WTC11 (cell line): ENCODE results near the gene RASSF8. TPM values are rescaled to one million over a fixed set of nuclear protein-coding genes. Genes with fewer than 3 reads are reported as not detected.

Experiments
- CREM ChIP-seq: sonication (generic); formaldehyde crosslinking; IDR thresholded peaks from 2 replicates; pipeline ENCODE4 v1.8.1; 2022; ENCODE audit warnings: mild to moderate bottlenecking, missing genetic modification reagents, moderate library complexity
- FOXP1 ChIP-seq: sonication (generic); formaldehyde crosslinking; IDR thresholded peaks from 2 replicates; pipeline ENCODE4 v1.8.0; 2022; ENCODE audit warnings: missing genetic modification reagents, mild to moderate bottlenecking, moderate library complexity, borderline replicate concordance
- GRHL2 ChIP-seq: fragments of 250-450 bp; sonication (Bioruptor Pico); IDR thresholded peaks from 2 replicates; pipeline ENCODE4 v1.8.0; 2022; ENCODE audit warnings: mild to moderate bottlenecking, moderate library complexity; ENCODE audit not compliant: insufficient replicate concordance, severe bottlenecking
- JAZF1 ChIP-seq: fragments of 250-450 bp; sonication (Bioruptor Pico); IDR thresholded peaks from 2 replicates; pipeline ENCODE4 v1.9.0; 2021; ENCODE audit warnings: moderate library complexity, mild to moderate bottlenecking, inconsistent platforms
- MXD4 ChIP-seq: fragments of 250-450 bp; sonication (Bioruptor Pico); IDR thresholded peaks from 2 replicates; pipeline ENCODE4 v1.8.0; 2021; ENCODE audit warnings: mild to moderate bottlenecking, moderate library complexity, borderline replicate concordance
- NFATC4 ChIP-seq: fragments of 250-450 bp; sonication (Bioruptor Pico); IDR thresholded peaks from 2 replicates; pipeline ENCODE4 v1.9.0; 2021; ENCODE audit warnings: mild to moderate bottlenecking
- NFE2L1 ChIP-seq: sonication (generic); formaldehyde crosslinking; IDR thresholded peaks from 2 replicates; pipeline ENCODE4 v1.8.1; 2023; ENCODE audit warnings: missing genetic modification reagents
- SOX15 ChIP-seq: fragments of 250-450 bp; sonication (Bioruptor Pico); IDR thresholded peaks from 2 replicates; pipeline ENCODE4 v1.9.0; 2021; ENCODE audit warnings: mild to moderate bottlenecking
- SP1 ChIP-seq: sonication (generic); formaldehyde crosslinking; conservative IDR thresholded peaks from 2 replicates; pipeline ENCODE4 v1.8.1; 2022; ENCODE audit warnings: missing genetic modification reagents
- TP53 ChIP-seq: sonication (generic); formaldehyde crosslinking; IDR thresholded peaks from 2 replicates; pipeline ENCODE4 v1.8.1; 2023; ENCODE audit warnings: mild to moderate bottlenecking, missing genetic modification reagents
- ZNF232 ChIP-seq: sonication (generic); formaldehyde crosslinking; IDR thresholded peaks from 2 replicates; pipeline ENCODE4 v1.8.0; 2022; ENCODE audit warnings: mild to moderate bottlenecking, missing genetic modification reagents
- ZNF263 ChIP-seq: sonication (generic); formaldehyde crosslinking; IDR thresholded peaks from 2 replicates; pipeline ENCODE4 v1.8.1; 2022; ENCODE audit warnings: low read depth, mild to moderate bottlenecking, moderate library complexity, missing genetic modification reagents
- ZNF396 ChIP-seq: fragments of 250-450 bp; sonication (Bioruptor Pico); IDR thresholded peaks from 2 replicates; pipeline ENCODE4 v1.8.0; 2021; ENCODE audit warnings: mild to moderate bottlenecking, moderate library complexity, borderline replicate concordance
- total RNA-seq: library from RNA; stranded (reverse); gene quantifications from 3 replicates; pipeline ENCODE4 v1.2.3, GENCODE V29; 2021
- TF ChIP-seq, protein P1 (sequence below): sonication (generic); formaldehyde crosslinking; IDR thresholded peaks from 2 replicates; pipeline ENCODE4 v1.8.0; 2023; ENCODE audit warnings: missing genetic modification reagents
- TF ChIP-seq, protein P2 (sequence below): fragments of 250-450 bp; sonication (Bioruptor Pico); IDR thresholded peaks from 2 replicates; pipeline ENCODE4 v1.9.0; 2021; ENCODE audit warnings: mild to moderate bottlenecking
- TF ChIP-seq, protein P3 (sequence below): fragments of 250-450 bp; sonication (Bioruptor Pico); IDR thresholded peaks from 2 replicates; pipeline ENCODE4 v1.9.0; 2021; ENCODE audit warnings: mild to moderate bottlenecking
- TF ChIP-seq, protein P4 (sequence below): sonication (generic); formaldehyde crosslinking; IDR thresholded peaks from 2 replicates; pipeline ENCODE4 v1.8.1; 2022; ENCODE audit warnings: low read depth, mild to moderate bottlenecking, moderate library complexity, missing genetic modification reagents, borderline replicate concordance
- TF ChIP-seq, protein P5 (sequence below): fragments of 200-600 bp; IDR thresholded peaks from 2 replicates; pipeline ENCODE4 v1.8.0; 2022; ENCODE audit warnings: antibody characterized with exemption
- TF ChIP-seq, protein P6 (sequence below): fragments of 250-450 bp; sonication (Bioruptor Pico); IDR thresholded peaks from 2 replicates; pipeline ENCODE4 v1.8.0; 2021; ENCODE audit warnings: mild to moderate bottlenecking
- TF ChIP-seq, protein P7 (sequence below): sonication (generic); formaldehyde crosslinking; conservative IDR thresholded peaks from 2 replicates; pipeline ENCODE4 v1.8.1; 2022; ENCODE audit warnings: mild to moderate bottlenecking, missing genetic modification reagents
- TF ChIP-seq, protein P8 (sequence below): sonication (generic); formaldehyde crosslinking; IDR thresholded peaks from 2 replicates; pipeline ENCODE4 v1.8.0; 2022; ENCODE audit warnings: mild to moderate bottlenecking, missing genetic modification reagents
- TF ChIP-seq, protein P9 (sequence below): sonication (generic); formaldehyde crosslinking; IDR thresholded peaks from 2 replicates; pipeline ENCODE4 v1.8.0; 2023; ENCODE audit warnings: mild to moderate bottlenecking, missing genetic modification reagents
- TF ChIP-seq, protein P10 (sequence below): sonication (generic); formaldehyde crosslinking; IDR thresholded peaks from 2 replicates; pipeline ENCODE4 v1.8.1; 2023; ENCODE audit warnings: mild to moderate bottlenecking, missing genetic modification reagents

The RASSF8 gene
- total RNA-seq, 1 experiment from 2014 or later, result 48.6 TPM

DNA sequence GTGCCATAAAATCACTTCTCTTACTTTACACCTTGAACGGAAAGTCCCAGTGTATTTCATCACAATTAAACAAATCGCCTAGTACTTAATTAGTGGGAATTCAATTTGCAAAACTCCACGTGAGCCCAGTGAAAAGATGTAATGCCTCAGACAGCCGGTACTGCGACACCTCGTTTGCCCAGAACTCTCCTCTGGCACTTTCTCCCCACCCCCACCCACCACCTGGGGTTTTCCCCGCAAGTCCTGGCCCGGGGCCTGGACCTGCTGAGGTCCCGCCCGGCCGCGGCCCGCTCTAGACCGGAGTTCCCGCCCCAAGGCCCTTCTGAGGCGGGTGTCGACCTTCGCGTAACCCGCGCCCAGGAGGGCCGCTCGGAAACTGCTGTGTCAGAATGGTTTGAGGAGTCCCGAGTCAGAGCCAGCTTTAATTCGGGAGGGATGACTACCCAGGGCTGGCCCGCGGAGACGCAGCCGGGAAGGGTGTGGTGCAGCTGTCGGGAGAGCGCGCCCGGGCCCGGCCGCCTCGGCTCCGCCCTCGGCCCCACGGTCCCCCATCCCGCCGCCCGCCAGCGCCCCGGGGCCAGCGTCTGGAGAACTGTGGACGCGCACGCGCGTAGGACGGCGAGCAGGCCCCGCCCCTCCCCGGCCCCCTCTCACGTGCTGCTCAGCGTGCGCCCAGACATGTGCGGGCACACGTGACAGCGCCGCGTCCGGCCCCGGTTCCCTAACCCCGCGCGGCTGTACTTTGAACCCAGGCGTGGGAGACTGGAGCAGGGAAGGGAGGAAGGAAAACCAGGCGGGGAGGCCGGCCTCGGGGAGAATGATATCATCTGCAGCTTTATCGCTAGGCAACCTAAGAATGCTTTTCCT, 155.6 kb downstream of the RASSF8 start (continued):
- TF ChIP-seq, protein P1, sequence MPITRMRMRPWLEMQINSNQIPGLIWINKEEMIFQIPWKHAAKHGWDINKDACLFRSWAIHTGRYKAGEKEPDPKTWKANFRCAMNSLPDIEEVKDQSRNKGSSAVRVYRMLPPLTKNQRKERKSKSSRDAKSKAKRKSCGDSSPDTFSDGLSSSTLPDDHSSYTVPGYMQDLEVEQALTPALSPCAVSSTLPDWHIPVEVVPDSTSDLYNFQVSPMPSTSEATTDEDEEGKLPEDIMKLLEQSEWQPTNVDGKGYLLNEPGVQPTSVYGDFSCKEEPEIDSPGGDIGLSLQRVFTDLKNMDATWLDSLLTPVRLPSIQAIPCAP (CRISPR knock-in tag), result 0 out of 2 replicates have a peak, but pooled peaks have one; percentile 37
- TF ChIP-seq SP1 (CRISPR knock-in tag) (peak; percentile 61), GRHL2 (CRISPR knock-in tag) (no peak), NFATC4 (CRISPR knock-in tag) (no peak), FOXP1 (CRISPR knock-in tag) (peak; percentile 80; the same call in 1 of the 2 replicates), MXD4 (CRISPR knock-in tag) (no peak), ZNF396 (CRISPR knock-in tag) (no peak), CREM (CRISPR knock-in tag) (peak; percentile 53; the same call in 1 of the 2 replicates), TP53 (CRISPR knock-in tag) (peak; percentile 81), NFE2L1 (CRISPR knock-in tag) (no peak), JAZF1 (CRISPR knock-in tag) (no peak), ZNF232 (CRISPR knock-in tag) (peak; percentile 82), ZNF263 (CRISPR knock-in tag) (no peak), SOX15 (CRISPR knock-in tag) (no peak)
- TF ChIP-seq, protein P2, sequence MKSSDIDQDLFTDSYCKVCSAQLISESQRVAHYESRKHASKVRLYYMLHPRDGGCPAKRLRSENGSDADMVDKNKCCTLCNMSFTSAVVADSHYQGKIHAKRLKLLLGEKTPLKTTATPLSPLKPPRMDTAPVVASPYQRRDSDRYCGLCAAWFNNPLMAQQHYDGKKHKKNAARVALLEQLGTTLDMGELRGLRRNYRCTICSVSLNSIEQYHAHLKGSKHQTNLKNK (CRISPR knock-in tag), result no peak
- TF ChIP-seq, protein P3, sequence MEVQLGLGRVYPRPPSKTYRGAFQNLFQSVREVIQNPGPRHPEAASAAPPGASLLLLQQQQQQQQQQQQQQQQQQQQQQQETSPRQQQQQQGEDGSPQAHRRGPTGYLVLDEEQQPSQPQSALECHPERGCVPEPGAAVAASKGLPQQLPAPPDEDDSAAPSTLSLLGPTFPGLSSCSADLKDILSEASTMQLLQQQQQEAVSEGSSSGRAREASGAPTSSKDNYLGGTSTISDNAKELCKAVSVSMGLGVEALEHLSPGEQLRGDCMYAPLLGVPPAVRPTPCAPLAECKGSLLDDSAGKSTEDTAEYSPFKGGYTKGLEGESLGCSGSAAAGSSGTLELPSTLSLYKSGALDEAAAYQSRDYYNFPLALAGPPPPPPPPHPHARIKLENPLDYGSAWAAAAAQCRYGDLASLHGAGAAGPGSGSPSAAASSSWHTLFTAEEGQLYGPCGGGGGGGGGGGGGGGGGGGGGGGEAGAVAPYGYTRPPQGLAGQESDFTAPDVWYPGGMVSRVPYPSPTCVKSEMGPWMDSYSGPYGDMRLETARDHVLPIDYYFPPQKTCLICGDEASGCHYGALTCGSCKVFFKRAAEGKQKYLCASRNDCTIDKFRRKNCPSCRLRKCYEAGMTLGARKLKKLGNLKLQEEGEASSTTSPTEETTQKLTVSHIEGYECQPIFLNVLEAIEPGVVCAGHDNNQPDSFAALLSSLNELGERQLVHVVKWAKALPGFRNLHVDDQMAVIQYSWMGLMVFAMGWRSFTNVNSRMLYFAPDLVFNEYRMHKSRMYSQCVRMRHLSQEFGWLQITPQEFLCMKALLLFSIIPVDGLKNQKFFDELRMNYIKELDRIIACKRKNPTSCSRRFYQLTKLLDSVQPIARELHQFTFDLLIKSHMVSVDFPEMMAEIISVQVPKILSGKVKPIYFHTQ, result no peak
- TF ChIP-seq, protein P4, sequence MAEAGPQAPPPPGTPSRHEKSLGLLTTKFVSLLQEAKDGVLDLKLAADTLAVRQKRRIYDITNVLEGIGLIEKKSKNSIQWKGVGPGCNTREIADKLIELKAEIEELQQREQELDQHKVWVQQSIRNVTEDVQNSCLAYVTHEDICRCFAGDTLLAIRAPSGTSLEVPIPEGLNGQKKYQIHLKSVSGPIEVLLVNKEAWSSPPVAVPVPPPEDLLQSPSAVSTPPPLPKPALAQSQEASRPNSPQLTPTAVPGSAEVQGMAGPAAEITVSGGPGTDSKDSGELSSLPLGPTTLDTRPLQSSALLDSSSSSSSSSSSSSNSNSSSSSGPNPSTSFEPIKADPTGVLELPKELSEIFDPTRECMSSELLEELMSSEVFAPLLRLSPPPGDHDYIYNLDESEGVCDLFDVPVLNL (CRISPR knock-in tag), result no peak
- TF ChIP-seq, protein P5, sequence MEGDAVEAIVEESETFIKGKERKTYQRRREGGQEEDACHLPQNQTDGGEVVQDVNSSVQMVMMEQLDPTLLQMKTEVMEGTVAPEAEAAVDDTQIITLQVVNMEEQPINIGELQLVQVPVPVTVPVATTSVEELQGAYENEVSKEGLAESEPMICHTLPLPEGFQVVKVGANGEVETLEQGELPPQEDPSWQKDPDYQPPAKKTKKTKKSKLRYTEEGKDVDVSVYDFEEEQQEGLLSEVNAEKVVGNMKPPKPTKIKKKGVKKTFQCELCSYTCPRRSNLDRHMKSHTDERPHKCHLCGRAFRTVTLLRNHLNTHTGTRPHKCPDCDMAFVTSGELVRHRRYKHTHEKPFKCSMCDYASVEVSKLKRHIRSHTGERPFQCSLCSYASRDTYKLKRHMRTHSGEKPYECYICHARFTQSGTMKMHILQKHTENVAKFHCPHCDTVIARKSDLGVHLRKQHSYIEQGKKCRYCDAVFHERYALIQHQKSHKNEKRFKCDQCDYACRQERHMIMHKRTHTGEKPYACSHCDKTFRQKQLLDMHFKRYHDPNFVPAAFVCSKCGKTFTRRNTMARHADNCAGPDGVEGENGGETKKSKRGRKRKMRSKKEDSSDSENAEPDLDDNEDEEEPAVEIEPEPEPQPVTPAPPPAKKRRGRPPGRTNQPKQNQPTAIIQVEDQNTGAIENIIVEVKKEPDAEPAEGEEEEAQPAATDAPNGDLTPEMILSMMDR, result no peak
- TF ChIP-seq, protein P6, sequence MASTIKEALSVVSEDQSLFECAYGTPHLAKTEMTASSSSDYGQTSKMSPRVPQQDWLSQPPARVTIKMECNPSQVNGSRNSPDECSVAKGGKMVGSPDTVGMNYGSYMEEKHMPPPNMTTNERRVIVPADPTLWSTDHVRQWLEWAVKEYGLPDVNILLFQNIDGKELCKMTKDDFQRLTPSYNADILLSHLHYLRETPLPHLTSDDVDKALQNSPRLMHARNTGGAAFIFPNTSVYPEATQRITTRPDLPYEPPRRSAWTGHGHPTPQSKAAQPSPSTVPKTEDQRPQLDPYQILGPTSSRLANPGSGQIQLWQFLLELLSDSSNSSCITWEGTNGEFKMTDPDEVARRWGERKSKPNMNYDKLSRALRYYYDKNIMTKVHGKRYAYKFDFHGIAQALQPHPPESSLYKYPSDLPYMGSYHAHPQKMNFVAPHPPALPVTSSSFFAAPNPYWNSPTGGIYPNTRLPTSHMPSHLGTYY (CRISPR knock-in tag), result no peak
- TF ChIP-seq, protein P7, sequence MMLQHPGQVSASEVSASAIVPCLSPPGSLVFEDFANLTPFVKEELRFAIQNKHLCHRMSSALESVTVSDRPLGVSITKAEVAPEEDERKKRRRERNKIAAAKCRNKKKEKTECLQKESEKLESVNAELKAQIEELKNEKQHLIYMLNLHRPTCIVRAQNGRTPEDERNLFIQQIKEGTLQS (CRISPR knock-in tag), result no peak
- TF ChIP-seq, protein P8, sequence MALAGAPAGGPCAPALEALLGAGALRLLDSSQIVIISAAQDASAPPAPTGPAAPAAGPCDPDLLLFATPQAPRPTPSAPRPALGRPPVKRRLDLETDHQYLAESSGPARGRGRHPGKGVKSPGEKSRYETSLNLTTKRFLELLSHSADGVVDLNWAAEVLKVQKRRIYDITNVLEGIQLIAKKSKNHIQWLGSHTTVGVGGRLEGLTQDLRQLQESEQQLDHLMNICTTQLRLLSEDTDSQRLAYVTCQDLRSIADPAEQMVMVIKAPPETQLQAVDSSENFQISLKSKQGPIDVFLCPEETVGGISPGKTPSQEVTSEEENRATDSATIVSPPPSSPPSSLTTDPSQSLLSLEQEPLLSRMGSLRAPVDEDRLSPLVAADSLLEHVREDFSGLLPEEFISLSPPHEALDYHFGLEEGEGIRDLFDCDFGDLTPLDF (CRISPR knock-in tag), result 0 out of 2 replicates have a peak, but pooled peaks have one; percentile 21
- TF ChIP-seq, protein P9, sequence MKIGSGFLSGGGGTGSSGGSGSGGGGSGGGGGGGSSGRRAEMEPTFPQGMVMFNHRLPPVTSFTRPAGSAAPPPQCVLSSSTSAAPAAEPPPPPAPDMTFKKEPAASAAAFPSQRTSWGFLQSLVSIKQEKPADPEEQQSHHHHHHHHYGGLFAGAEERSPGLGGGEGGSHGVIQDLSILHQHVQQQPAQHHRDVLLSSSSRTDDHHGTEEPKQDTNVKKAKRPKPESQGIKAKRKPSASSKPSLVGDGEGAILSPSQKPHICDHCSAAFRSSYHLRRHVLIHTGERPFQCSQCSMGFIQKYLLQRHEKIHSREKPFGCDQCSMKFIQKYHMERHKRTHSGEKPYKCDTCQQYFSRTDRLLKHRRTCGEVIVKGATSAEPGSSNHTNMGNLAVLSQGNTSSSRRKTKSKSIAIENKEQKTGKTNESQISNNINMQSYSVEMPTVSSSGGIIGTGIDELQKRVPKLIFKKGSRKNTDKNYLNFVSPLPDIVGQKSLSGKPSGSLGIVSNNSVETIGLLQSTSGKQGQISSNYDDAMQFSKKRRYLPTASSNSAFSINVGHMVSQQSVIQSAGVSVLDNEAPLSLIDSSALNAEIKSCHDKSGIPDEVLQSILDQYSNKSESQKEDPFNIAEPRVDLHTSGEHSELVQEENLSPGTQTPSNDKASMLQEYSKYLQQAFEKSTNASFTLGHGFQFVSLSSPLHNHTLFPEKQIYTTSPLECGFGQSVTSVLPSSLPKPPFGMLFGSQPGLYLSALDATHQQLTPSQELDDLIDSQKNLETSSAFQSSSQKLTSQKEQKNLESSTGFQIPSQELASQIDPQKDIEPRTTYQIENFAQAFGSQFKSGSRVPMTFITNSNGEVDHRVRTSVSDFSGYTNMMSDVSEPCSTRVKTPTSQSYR (CRISPR knock-in tag), result peak; percentile 87; the same call in 1 of the 2 replicates
- TF ChIP-seq, protein P10, sequence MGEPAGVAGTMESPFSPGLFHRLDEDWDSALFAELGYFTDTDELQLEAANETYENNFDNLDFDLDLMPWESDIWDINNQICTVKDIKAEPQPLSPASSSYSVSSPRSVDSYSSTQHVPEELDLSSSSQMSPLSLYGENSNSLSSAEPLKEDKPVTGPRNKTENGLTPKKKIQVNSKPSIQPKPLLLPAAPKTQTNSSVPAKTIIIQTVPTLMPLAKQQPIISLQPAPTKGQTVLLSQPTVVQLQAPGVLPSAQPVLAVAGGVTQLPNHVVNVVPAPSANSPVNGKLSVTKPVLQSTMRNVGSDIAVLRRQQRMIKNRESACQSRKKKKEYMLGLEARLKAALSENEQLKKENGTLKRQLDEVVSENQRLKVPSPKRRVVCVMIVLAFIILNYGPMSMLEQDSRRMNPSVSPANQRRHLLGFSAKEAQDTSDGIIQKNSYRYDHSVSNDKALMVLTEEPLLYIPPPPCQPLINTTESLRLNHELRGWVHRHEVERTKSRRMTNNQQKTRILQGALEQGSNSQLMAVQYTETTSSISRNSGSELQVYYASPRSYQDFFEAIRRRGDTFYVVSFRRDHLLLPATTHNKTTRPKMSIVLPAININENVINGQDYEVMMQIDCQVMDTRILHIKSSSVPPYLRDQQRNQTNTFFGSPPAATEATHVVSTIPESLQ (CRISPR knock-in tag), result no peak
